Measurements from ENCODE around the gene VSIG4.

GRCh38 chrX:66046612-66047235, 6.8 kb upstream of the VSIG4 start:
- TF ChIP-seq POLR2A (IDR thresholded peaks at IDR 0.05): no peak
- no peak for TF ChIP-seq CTCF (IDR thresholded peaks at IDR 0.05)
